Vagina (tissue), 2 donors: Measurements from ENCODE around the gene PDE1C.

ENCODE experiments used
- POLR2A ChIP-seq, 2 donors: fragments of 450-650 bp; IDR thresholded peaks; one replicate each; pipeline ENCODE4 v1.6.1; 2017; ENCODE audit warnings: antibody characterized with exemption in 2 of 2, mild to moderate bottlenecking in 2 of 2, moderate library complexity in 2 of 2
- TF ChIP-seq, protein P1 (sequence below), 3 experiments: fragments of 450-650 bp in 2 of 3; fragments of 200-600 bp in 1 of 3; sonication (generic) in 1 of 3; IDR thresholded peaks; one replicate each; pipeline ENCODE4 v1.5.1; 2017 to 2019; ENCODE audit warnings: antibody characterized with exemption in 3 of 3, mild to moderate bottlenecking in 2 of 3, moderate library complexity in 2 of 3

DNA sequence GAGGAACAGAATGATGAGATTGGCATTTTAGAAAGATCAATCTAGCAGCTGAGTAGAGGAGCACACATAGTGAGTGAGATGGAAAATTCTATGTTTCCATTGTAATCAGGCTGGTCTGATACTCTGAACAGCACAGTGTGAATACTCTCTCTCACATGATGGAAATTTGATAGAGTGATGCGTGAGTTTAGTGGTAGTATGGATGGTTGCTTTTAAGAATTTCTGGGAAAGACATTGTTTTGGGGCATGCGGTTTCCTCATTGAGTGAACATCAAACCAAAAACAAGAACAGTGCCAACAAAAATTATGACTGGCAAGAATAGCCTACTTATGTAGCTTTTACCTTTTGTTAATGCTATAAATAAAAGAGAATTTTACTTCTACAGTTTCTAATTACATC, 183.2 kb downstream of the PDE1C start:
- TF ChIP-seq, protein P1, sequence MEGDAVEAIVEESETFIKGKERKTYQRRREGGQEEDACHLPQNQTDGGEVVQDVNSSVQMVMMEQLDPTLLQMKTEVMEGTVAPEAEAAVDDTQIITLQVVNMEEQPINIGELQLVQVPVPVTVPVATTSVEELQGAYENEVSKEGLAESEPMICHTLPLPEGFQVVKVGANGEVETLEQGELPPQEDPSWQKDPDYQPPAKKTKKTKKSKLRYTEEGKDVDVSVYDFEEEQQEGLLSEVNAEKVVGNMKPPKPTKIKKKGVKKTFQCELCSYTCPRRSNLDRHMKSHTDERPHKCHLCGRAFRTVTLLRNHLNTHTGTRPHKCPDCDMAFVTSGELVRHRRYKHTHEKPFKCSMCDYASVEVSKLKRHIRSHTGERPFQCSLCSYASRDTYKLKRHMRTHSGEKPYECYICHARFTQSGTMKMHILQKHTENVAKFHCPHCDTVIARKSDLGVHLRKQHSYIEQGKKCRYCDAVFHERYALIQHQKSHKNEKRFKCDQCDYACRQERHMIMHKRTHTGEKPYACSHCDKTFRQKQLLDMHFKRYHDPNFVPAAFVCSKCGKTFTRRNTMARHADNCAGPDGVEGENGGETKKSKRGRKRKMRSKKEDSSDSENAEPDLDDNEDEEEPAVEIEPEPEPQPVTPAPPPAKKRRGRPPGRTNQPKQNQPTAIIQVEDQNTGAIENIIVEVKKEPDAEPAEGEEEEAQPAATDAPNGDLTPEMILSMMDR (IDR thresholded peaks at IDR 0.05), result no peak
- no peak for TF ChIP-seq POLR2A (IDR thresholded peaks at IDR 0.05)
